Endothelial cell of umbilical vein (primary cell): Measurements from ENCODE around the gene KIAA0408. TPM values are rescaled to one million over a fixed set of nuclear protein-coding genes. Genes with fewer than 3 reads are reported as not detected.

ENCODE experiments used
- BruUV-seq: library from RNA; stranded (reverse); fragments of 400-500 nt; replicated peaks from 2 replicates; lab custom pipeline; 2021; lab: Mats Ljungman, UMichigan
- CTCF ChIA-PET: fragments of 300-600, 350-600 bp; sonication (Branson Sonifier 250); formaldehyde crosslinking; loops from one replicate; lab custom pipeline; 2021; ENCODE audit warnings: antibody characterized with exemption, inconsistent platforms; lab: Charles Lee
- POLR2A ChIA-PET: fragments of 300-600, 350-600 bp; sonication (Branson Sonifier 250); formaldehyde crosslinking; loops from one replicate; lab custom pipeline; 2021; ENCODE audit warnings: antibody characterized with exemption, inconsistent platforms; lab: Charles Lee
- DNase-seq: peaks from one replicate; pipeline ENCODE4 v3.0.0-alpha.2; 2011; ENCODE audit warnings: low read depth, low spot score
- FAIRE-seq: peaks from 2 replicates; lab custom pipeline; 2011; peaks lifted over from hg19 to GRCh38; lab: Jason Lieb, UNC
- H2AFZ ChIP-seq: 2 replicates; pipeline ENCODE4 v1.6.0; 2012; ENCODE audit warnings: low read depth, low read length, control low read depth, inconsistent platforms
- H3K27ac ChIP-seq: 2 replicates; pipeline ENCODE4 v1.5.1; 2011; ENCODE audit warnings: low read depth, mild to moderate bottlenecking, control low read depth, low read length, moderate library complexity; ENCODE audit not compliant: insufficient read depth
- H3K27me3 ChIP-seq, 2 experiments: 2 replicates each; pipeline versions ENCODE4 v1.6.0 to v1.6.1; 2011; ENCODE audit warnings: low read length in 2 of 2, mixed read lengths in 1 of 2; ENCODE audit not compliant: control insufficient read depth in 2 of 2, insufficient read depth in 2 of 2
- H3K36me3 ChIP-seq, 2 experiments: 2 replicates in 1 of 2; 3 replicates in 1 of 2; pipeline ENCODE4 v1.5.1; 2011; ENCODE audit warnings: low read length in 2 of 2, mild to moderate bottlenecking in 1 of 2, moderate library complexity in 1 of 2; ENCODE audit not compliant: control insufficient read depth in 2 of 2, insufficient read depth in 2 of 2; ENCODE audit errors: extremely low read depth in 1 of 2
- H3K4me1 ChIP-seq: 3 replicates; pipeline ENCODE4 v1.5.1; 2011; ENCODE audit warnings: mild to moderate bottlenecking, low read length; ENCODE audit not compliant: control insufficient read depth, insufficient read depth; ENCODE audit errors: extremely low read depth
- H3K4me2 ChIP-seq: 2 replicates; pipeline ENCODE4 v1.6.1; 2011; ENCODE audit warnings: low read length, control low read depth, mixed read lengths; ENCODE audit not compliant: insufficient read depth
- H3K4me3 ChIP-seq, 3 experiments: fragments of 200-600 bp in 1 of 3; sonication (generic), shearing (Covaris generic) in 1 of 3; replicated peaks in 1 of 3; 2 replicates each; pipeline ENCODE4 v1.5.1; 2011 to 2016; ENCODE audit warnings: control low read depth in 3 of 3, low read length in 3 of 3, mild to moderate bottlenecking in 2 of 3, inconsistent platforms in 1 of 3, low read depth in 1 of 3, moderate library complexity in 1 of 3; ENCODE audit not compliant: insufficient read depth in 1 of 3
- H3K79me2 ChIP-seq: 2 replicates; pipeline ENCODE4 v1.6.0; 2012; ENCODE audit warnings: low read length, inconsistent platforms; ENCODE audit not compliant: control insufficient read depth, insufficient read depth
- H3K9ac ChIP-seq: replicated peaks from 2 replicates; pipeline ENCODE3; 2011; ENCODE audit warnings: low read length, control low read depth; ENCODE audit not compliant: insufficient read depth; ENCODE audit errors: extremely low read depth
- H3K9me1 ChIP-seq: replicated peaks from 3 replicates; pipeline ENCODE4 v1.6.0; 2011; ENCODE audit warnings: mild to moderate bottlenecking, low read length; ENCODE audit not compliant: control insufficient read depth, insufficient read depth; ENCODE audit errors: extremely low read depth
- H3K9me3 ChIP-seq: replicated peaks from 2 replicates; pipeline ENCODE4 v1.5.1; 2012; ENCODE audit warnings: low read length, inconsistent platforms; ENCODE audit not compliant: control insufficient read depth, insufficient read depth
- H4K20me1 ChIP-seq: replicated peaks from 2 replicates; pipeline ENCODE3; 2011; ENCODE audit warnings: mild to moderate bottlenecking, low read length; ENCODE audit not compliant: control insufficient read depth, insufficient read depth; ENCODE audit errors: extremely low read depth
- CTCF ChIP-seq, 2 donors: IDR thresholded peaks; 1 replicate in 1 of 2; 2 replicates in 1 of 2; pipeline ENCODE4 v1.5.1; 2011; ENCODE audit warnings: low read length in 2 of 2, mild to moderate bottlenecking in 2 of 2, moderate library complexity in 2 of 2, control low read depth in 1 of 2, inconsistent platforms in 1 of 2, low read depth in 1 of 2; ENCODE audit not compliant: insufficient read depth in 1 of 2; ENCODE audit errors: extremely low read depth in 1 of 2
- EZH2 ChIP-seq: IDR thresholded peaks from 2 replicates; pipeline ENCODE4 v1.6.1; 2012; ENCODE audit warnings: borderline replicate concordance, low read depth, mild to moderate bottlenecking, moderate library complexity, low read length, inconsistent platforms; ENCODE audit not compliant: severe bottlenecking
- FOS ChIP-seq: IDR thresholded peaks from 2 replicates; pipeline ENCODE4 v1.6.1; 2011; ENCODE audit warnings: mild to moderate bottlenecking, low read length, moderate library complexity, borderline replicate concordance; ENCODE audit not compliant: insufficient read depth
- GATA2 ChIP-seq: IDR thresholded peaks from 2 replicates; pipeline ENCODE4 v1.7.0; 2011; ENCODE audit warnings: low read depth, mild to moderate bottlenecking, moderate library complexity, mixed read lengths, low read length; ENCODE audit not compliant: insufficient read length, insufficient read depth
- JUN ChIP-seq: IDR thresholded peaks from 2 replicates; pipeline ENCODE4 v1.6.1; 2011; ENCODE audit warnings: borderline replicate concordance, low read depth; ENCODE audit not compliant: insufficient read length, insufficient read depth
- MAX ChIP-seq: IDR thresholded peaks from 2 replicates; pipeline ENCODE4 v1.6.1; 2011; ENCODE audit not compliant: insufficient read depth, insufficient read length
- MYC ChIP-seq: IDR thresholded peaks from one replicate; pipeline ENCODE4 v1.6.1; 2011; ENCODE audit warnings: mild to moderate bottlenecking, low read depth, low read length
- POLR2A ChIP-seq: IDR thresholded peaks from 2 replicates; pipeline ENCODE4 v1.6.1; 2012; ENCODE audit warnings: low read depth, mild to moderate bottlenecking, control low read depth, low read length
- POLR2AphosphoS5 ChIP-seq: IDR thresholded peaks from 2 replicates; pipeline ENCODE4 v1.6.1; 2012; ENCODE audit warnings: low read depth, mild to moderate bottlenecking, control low read depth, low read length, moderate library complexity; ENCODE audit not compliant: insufficient read depth
- dilution Hi-C: fragments of 300-500 bp; cut with MboI; formaldehyde crosslinking; loops from one replicate; pipeline ENCODE4 v1.15.0; 2019; ENCODE audit warnings: low sequenced_read_pairs; ENCODE audit not compliant: extremely low pct_ligation_motif_present
- intact Hi-C: fragments of 100-400 bp; cut with micrococcal nuclease; formaldehyde crosslinking; loops from one replicate; pipeline ENCODE4 v1.10.0; 2022
- polyA plus RNA-seq, 4 experiments: library from polyadenylated mRNA; depleted of rRNA in 3 of 4; stranded (reverse) in 3 of 4; unstranded in 1 of 4; fragments of >200 nt; gene quantifications; 2 replicates each; pipeline versions ENCODE4 v1.2.1 to v1.2.3, GENCODE V29; 2011 to 2012; ENCODE audit warnings: missing spikeins in 1 of 4
- total RNA-seq: library from RNA; stranded (reverse); gene quantifications from 2 replicates; pipeline ENCODE4 v1.2.3, GENCODE V29; 2021

KIAA0408 gene
- total and polyA plus RNA-seq, 2 donors (not counting 3 experiments of a cell fraction or from before 2014, with no cell fraction given), result not detected

GRCh38 chr6:127435626-127436220 is 23.5 kb downstream of the KIAA0408 start:
- DNase-seq (no peak), FAIRE-seq (no peak)
- Histone ChIP-seq H3K4me3 (no peak overlapping the region), H2AFZ (no peak overlapping the region), H3K9ac (no peak overlapping the region), H3K27ac (no peak overlapping the region), H3K9me3 (no peaks in the 10 kb centered on the region), H3K4me2 (no peak overlapping the region), H3K27me3 (no peaks in the 10 kb centered on the region), H3K9me1 (no peaks in the 10 kb centered on the region), H4K20me1 (no peaks in the 10 kb centered on the region), H3K36me3 (no peaks in the 10 kb centered on the region), H3K79me2 (no peaks in the 10 kb centered on the region), H3K4me1 (no peaks in the 10 kb centered on the region)
- dilution Hi-C loops (no loop called here), intact Hi-C loops (no loop called here)
- BruUV-seq, result no TSS peak
- no peak for TF ChIP-seq POLR2A
- TF ChIP-seq MAX, result no peak
- no peak for TF ChIP-seq POLR2AphosphoS5
- TF ChIP-seq FOS, result no peak
- CTCF ChIA-PET, result no interaction called here
- POLR2A ChIA-PET, result interaction anchor here (0.7 kb wide), 1 partner anchor 35 kb away, joined by 3 read pairs; no protein-coding TSS in a partner anchor

GRCh38 chr6:127434651-127435050 is 24.5 kb downstream of the KIAA0408 start:
- H2AFZ ChIP-seq, result no peak overlapping the region
- H3K4me2 ChIP-seq, result no peak overlapping the region
- no peaks in the 10 kb centered on the region for H3K27me3 ChIP-seq
- POLR2A ChIA-PET, result no interaction called here
- no peak overlapping the region for H3K27ac ChIP-seq
- H3K9ac ChIP-seq, result no peak overlapping the region
- no peaks in the 10 kb centered on the region for H3K79me2 ChIP-seq
- intact Hi-C loops (no loop called here), dilution Hi-C loops (no loop called here)
- H3K9me1 ChIP-seq, result no peaks in the 10 kb centered on the region
- no peaks in the 10 kb centered on the region for H3K9me3 ChIP-seq
- FAIRE-seq (no peak), DNase-seq (no peak)
- BruUV-seq, result no TSS peak
- no peak overlapping the region for H3K4me3 ChIP-seq
- CTCF ChIA-PET, result no interaction called here
- TF ChIP-seq CTCF (IDR thresholded peaks at IDR 0.05; ENCODE audit: extremely low read depth in 1 of 2, insufficient read depth in 1 of 2, low read depth in 1 of 2, low read length in 2 of 2) (no peak), JUN (no peak), FOS (no peak), GATA2 (no peak), POLR2AphosphoS5 (no peak), EZH2 (no peak), MYC (no peak), POLR2A (no peak), MAX (no peak)
- no peaks in the 10 kb centered on the region for H3K36me3 ChIP-seq
- no peaks in the 10 kb centered on the region for H4K20me1 ChIP-seq
- H3K4me1 ChIP-seq, result no peaks in the 10 kb centered on the region
